Left lung (tissue), 10 donors: ENCODE results near the gene SYT9. TPM values are rescaled to one million over a fixed set of nuclear protein-coding genes. Genes with fewer than 3 reads are reported as not detected.

Source experiments
- ATAC-seq: fragments of 200-7000 bp; cut with Tn5 transposase; one replicate; pipeline ENCODE4 v1.9.1; 2020; ENCODE audit warnings: moderate library complexity
- DNase-seq, 4 donors: peaks; one replicate each; pipeline ENCODE4 v3.0.0-alpha.2; 2013 to 2020
- H3K27ac ChIP-seq, 2 donors: fragments of 200-600 bp; sonication (generic) in 1 of 2; one replicate each; pipeline versions ENCODE4 v1.5.0 to v1.8.0; 2020 to 2021
- H3K27me3 ChIP-seq, 2 donors: fragments of 200-600 bp; sonication (generic) in 1 of 2; one replicate each; pipeline versions ENCODE4 v1.5.0 to v1.8.0; 2020 to 2021
- H3K36me3 ChIP-seq, 2 donors: fragments of 200-600 bp; sonication (generic) in 1 of 2; one replicate each; pipeline versions ENCODE4 v1.5.0 to v1.8.0; 2020 to 2021
- H3K4me1 ChIP-seq, 2 donors: fragments of 200-600 bp; one replicate each; pipeline ENCODE4 v1.8.0; 2021
- H3K4me3 ChIP-seq, 2 donors: fragments of 200-600 bp; sonication (generic) in 1 of 2; one replicate each; pipeline versions ENCODE4 v1.5.0 to v1.8.0; 2020 to 2021; ENCODE audit warnings: mild to moderate bottlenecking in 1 of 2
- H3K9me3 ChIP-seq, 2 donors: fragments of 200-600 bp; sonication (generic) in 1 of 2; one replicate each; pipeline versions ENCODE4 v1.5.0 to v1.8.0; 2020 to 2021
- intact Hi-C, 2 donors: fragments of 100-400 bp; cut with DNase I; formaldehyde crosslinking; loops; one replicate each; pipeline versions ENCODE4 v1.11.2 to v1.14.2; 2022
- polyA plus RNA-seq, 6 donors: library from polyadenylated mRNA; unstranded; fragments of 120-200 nt; gene quantifications; one replicate each; pipeline ENCODE4 v1.2.1, GENCODE V29; 2013; ENCODE audit not compliant: insufficient read length in 6 of 6
- total RNA-seq, 2 donors: library from RNA; stranded (reverse); fragmentation: NEBNext Ultra II Directional; extraction: Animal tissue kit (Norgen Biotek cat#: 25700); gene quantifications; one replicate each; pipeline ENCODE4 v1.2.1, GENCODE V29; 2021
- TF ChIP-seq, protein P1 (sequence below), 2 donors: fragments of 200-600 bp; sonication (generic) in 1 of 2; IDR thresholded peaks; one replicate each; pipeline versions ENCODE4 v1.5.0 to v1.8.0; 2021; ENCODE audit warnings: antibody characterized with exemption in 2 of 2
- donor health status: DM: no; HTN: yes; CAD: no.
- donor health status: DM: no; HTN: no; CAD: no.

SYT9 gene
- total and polyA plus RNA-seq, 8 donors, result 0.10 to 0.20 (median 0.11) TPM; not detected in 1

DNA sequence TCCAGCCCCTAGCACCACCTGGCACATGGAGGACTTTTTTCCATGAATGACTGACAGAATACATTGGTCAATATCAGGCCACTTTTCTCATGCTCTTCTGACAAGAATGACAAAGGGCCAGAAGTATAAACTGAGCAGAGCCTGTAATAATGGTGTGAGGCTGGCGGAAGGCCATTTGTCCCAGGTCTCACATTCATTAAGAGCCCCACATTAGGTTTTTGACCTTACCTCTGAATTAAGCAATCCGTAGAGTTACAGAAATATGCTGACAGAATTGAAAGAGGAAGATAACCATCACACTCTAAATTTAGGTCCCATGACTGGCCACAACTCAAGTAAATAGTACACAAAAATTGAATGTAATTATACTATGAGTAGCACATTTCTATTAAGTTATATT, 55.2 kb downstream of the SYT9 start:
- no peaks in the 10 kb centered on the region for H3K36me3 ChIP-seq
- H3K9me3 ChIP-seq, result no peaks in the 10 kb centered on the region
- H3K27me3 ChIP-seq, result no peaks in the 10 kb centered on the region
- TF ChIP-seq, protein P1, sequence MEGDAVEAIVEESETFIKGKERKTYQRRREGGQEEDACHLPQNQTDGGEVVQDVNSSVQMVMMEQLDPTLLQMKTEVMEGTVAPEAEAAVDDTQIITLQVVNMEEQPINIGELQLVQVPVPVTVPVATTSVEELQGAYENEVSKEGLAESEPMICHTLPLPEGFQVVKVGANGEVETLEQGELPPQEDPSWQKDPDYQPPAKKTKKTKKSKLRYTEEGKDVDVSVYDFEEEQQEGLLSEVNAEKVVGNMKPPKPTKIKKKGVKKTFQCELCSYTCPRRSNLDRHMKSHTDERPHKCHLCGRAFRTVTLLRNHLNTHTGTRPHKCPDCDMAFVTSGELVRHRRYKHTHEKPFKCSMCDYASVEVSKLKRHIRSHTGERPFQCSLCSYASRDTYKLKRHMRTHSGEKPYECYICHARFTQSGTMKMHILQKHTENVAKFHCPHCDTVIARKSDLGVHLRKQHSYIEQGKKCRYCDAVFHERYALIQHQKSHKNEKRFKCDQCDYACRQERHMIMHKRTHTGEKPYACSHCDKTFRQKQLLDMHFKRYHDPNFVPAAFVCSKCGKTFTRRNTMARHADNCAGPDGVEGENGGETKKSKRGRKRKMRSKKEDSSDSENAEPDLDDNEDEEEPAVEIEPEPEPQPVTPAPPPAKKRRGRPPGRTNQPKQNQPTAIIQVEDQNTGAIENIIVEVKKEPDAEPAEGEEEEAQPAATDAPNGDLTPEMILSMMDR (IDR thresholded peaks at IDR 0.05), result no peak
- intact Hi-C loops, result no loop called here
- no peak overlapping the region for H3K27ac ChIP-seq
- H3K4me3 ChIP-seq, result no peak overlapping the region
- DNase-seq (no peak), ATAC-seq (no peak)
- H3K4me1 ChIP-seq, result no peaks in the 10 kb centered on the region

- no peak for ATAC-seq
- H3K9me3 ChIP-seq, result no peaks in the 10 kb centered on the region
- H3K36me3 ChIP-seq, result no peaks in the 10 kb centered on the region
- H3K27me3 ChIP-seq, result no peaks in the 10 kb centered on the region
- no peak overlapping the region for H3K4me3 ChIP-seq
- intact Hi-C loops, result no loop called here
- no peak overlapping the region for H3K27ac ChIP-seq
- TF ChIP-seq, protein P1 (IDR thresholded peaks at IDR 0.05), result no peak
- no peak for DNase-seq
- H3K4me1 ChIP-seq, result no peaks in the 10 kb centered on the region
These were observed 56.1 kb downstream of the SYT9 start for GRCh38 chr11:7307836-7308235.

DNA sequence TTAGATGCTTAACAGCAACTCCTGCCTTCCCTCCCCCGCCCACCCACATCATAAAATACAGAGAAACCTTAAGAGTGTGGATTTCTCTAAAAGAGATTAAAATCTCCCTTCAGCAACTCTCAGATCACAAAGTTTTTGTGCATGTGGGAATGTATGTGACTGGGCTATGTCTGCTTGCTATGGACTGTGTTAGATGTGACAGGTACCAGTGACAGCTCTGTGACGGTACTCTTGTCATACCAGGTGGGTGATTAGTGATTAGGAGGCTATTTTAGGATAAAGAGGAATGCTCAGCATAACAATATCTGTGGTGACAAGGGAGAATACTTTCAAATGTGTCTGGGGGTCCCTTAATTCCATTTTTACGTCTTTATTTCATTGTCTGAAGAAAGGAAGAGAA, 60.2 kb downstream of the SYT9 start:
- intact Hi-C loops, result no loop called here
- ATAC-seq (no peak), DNase-seq (no peak)
- TF ChIP-seq, protein P1 (IDR thresholded peaks at IDR 0.05), result no peak
- Histone ChIP-seq H3K36me3 (no peaks in the 10 kb centered on the region), H3K9me3 (no peaks in the 10 kb centered on the region), H3K27me3 (no peaks in the 10 kb centered on the region), H3K27ac (no peak overlapping the region), H3K4me3 (no peak overlapping the region), H3K4me1 (no peaks in the 10 kb centered on the region)

- no peak for DNase-seq
- no peak for ATAC-seq
- Histone ChIP-seq H3K27me3 (no peaks in the 10 kb centered on the region), H3K4me3 (no peak overlapping the region), H3K36me3 (no peaks in the 10 kb centered on the region), H3K9me3 (no peaks in the 10 kb centered on the region), H3K27ac (no peak overlapping the region), H3K4me1 (no peaks in the 10 kb centered on the region)
- TF ChIP-seq, protein P1 (IDR thresholded peaks at IDR 0.05), result no peak
- intact Hi-C loops, result no loop called here
These were observed 63.3 kb downstream of the SYT9 start for GRCh38 chr11:7314811-7315604.

- DNase-seq (no peak), ATAC-seq (no peak)
- TF ChIP-seq, protein P1 (IDR thresholded peaks at IDR 0.05), result no peak
- intact Hi-C loops, result no loop called here
- no peaks in the 10 kb centered on the region for H3K9me3 ChIP-seq
- no peaks in the 10 kb centered on the region for H3K36me3 ChIP-seq
- no peak overlapping the region for H3K4me3 ChIP-seq
- H3K4me1 ChIP-seq, result no peaks in the 10 kb centered on the region
- no peaks in the 10 kb centered on the region for H3K27me3 ChIP-seq
- H3K27ac ChIP-seq, result no peak overlapping the region
These were observed 67.8 kb downstream of the SYT9 start for GRCh38 chr11:7319501-7319900.
